M059J (cell line): ENCODE results near the gene GNMT. TPM values are rescaled to one million over a fixed set of nuclear protein-coding genes. Genes with fewer than 3 reads are reported as not detected.
"Not testable (repeated sequence)": the region's sequence is repeated elsewhere in the genome, so short reads cannot be mapped to it uniquely, and the experiment has no call there.

ENCODE experiments used
- DNase-seq: peaks from one replicate; pipeline ENCODE4 v3.0.0-alpha.2; 2012; ENCODE audit warnings: low read depth
- total RNA-seq: library from RNA; depleted of rRNA; stranded (reverse); fragments of >200 nt; shearing (Covaris generic); gene quantifications from 2 replicates; pipeline ENCODE4 v1.2.3, GENCODE V29; 2014

Gene GNMT
- total RNA-seq, 1 experiment from 2014 or later, result 0.54 TPM

- not testable (repeated sequence) for DNase-seq
These were observed 19.2 kb upstream of the GNMT start for GRCh38 chr6:42941356-42941755.

DNA sequence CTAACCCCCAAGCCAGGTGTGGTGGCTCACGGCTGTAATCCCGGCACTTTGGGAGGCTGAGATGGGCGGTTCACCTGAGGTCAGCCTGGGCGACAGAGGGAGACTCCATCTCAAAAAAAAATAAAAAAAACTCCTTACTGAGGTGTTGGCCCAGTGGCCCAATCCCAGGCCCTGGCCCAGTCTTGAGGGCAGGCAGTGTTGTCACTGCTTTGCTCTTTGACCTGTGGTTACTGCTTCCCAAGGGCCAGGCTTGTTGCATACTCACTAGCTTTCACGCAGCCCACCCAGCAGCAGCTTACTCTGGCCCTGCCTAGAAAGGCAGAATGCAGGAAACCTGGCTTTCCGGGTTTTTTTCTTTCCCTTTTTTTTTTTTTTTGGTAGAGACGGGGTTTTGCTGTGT lies 18.1 kb upstream of the GNMT start:
- no peak for DNase-seq

DNA sequence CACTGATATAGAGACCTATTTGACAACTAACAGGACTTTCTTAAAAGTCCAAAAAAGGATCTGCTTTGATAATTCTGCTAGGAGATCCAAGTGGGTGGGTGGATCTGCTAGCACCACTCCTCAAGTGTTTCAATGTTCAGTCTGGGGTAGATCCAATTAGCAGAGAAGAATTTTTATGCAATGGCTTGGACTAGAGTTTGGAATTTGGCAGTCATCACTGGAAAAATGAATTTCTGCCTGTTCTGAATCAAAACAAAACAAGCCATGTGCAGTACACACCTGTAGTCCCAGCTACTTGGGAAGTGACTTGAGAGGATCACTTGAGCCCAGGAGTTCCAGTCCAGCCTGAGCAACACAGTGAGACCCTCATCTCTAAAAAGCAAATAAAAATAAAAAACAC lies 12.6 kb upstream of the GNMT start:
- no peak for DNase-seq

GRCh38 chr6:42952389-42952788 lies 8.2 kb upstream of the GNMT start:
- no peak for DNase-seq

- DNase-seq, result not testable (repeated sequence)
These were observed 6.1 kb upstream of the GNMT start for GRCh38 chr6:42954405-42954804.

GRCh38 chr6:42958125-42958524 lies 2.4 kb upstream of the GNMT start:
- DNase-seq, result no peak

DNA sequence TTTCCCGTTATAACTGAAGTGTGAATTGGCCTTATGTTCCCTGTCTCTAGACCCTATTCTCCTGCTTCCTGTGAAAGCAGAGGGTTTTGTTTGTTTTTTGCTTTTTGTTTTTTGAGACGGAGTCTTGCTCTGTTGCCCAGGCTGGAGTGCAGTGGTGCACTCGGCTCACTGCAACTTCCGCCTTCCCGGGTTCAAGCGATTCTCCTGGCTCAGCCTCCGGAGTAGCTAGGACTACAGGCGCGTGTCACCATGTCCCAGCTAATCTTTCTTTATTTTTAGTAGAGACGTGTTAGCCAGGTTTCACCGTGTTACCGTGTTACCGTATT lies 674 bp upstream of the GNMT start:
- no peak for DNase-seq

DNA sequence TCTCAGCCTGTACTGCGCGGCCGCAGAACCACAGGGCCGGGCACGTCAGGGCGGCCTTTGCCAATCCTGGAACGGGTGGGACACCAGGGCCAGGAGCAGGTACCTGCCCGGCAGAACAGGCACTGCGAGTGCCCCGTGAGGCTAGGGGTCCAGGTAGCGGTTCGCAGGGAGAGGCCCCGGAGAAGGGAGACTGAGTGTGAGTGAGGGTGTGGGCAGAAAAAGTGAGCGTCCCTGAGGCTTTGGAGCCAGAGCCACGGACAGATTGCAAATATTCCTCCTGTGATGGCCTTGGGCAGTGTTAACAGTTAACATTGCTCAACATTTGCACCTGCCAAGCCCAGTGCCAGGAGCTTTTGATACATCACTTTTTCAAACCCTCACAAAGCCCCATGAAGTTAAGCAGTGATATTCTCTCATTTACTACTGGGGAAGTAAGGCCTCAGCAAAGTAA lies 491 bp downstream of the GNMT start:
- DNase-seq, result no peak

DNA sequence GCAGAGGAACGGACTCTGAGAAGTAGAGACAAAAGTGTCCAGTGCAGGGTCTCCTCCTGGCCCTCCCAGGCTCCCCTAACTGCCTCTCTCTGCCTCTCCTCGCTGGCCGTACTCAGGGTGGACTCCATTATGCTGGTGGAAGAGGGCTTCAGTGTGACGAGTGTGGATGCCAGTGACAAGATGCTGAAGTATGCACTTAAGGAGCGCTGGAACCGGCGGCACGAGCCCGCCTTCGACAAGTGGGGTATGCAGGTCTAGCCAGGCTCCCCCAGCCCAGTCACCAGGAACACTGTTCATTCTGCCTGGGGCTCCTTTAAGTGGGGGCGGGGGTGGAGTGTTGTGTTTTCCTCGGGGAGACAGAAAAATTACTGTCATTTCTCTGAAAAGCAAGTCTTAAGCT lies 1.5 kb downstream of the GNMT start:
- DNase-seq, result no peak

DNA sequence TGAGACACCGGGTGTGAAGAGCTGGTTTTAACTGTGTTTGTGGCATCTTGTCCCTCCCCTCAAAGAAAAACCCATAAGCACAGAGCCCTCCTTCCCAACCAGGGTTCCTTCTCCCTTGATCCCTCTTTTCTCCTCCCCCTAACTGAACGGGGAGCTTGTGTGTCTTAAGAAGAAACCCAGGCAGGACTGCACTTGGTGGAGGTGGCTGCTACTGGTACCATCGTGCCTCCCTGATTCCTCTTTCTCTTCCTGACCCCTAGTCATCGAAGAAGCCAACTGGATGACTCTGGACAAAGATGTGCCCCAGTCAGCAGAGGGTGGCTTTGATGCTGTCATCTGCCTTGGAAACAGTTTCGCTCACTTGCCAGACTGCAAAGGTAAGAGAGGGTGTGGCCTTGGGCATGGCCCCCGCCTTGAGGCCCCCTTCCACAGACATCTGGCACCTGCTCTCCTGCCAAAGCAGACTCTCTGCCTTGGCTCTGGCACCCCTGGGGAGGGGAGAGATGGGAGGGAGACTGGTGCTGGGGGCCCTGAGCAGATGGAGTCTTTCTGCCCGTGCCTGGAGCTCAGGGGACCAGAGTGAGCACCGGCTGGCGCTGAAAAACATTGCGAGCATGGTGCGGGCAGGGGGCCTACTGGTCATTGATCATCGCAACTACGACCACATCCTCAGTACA lies 2.1 kb downstream of the GNMT start:
- no peak for DNase-seq

DNA sequence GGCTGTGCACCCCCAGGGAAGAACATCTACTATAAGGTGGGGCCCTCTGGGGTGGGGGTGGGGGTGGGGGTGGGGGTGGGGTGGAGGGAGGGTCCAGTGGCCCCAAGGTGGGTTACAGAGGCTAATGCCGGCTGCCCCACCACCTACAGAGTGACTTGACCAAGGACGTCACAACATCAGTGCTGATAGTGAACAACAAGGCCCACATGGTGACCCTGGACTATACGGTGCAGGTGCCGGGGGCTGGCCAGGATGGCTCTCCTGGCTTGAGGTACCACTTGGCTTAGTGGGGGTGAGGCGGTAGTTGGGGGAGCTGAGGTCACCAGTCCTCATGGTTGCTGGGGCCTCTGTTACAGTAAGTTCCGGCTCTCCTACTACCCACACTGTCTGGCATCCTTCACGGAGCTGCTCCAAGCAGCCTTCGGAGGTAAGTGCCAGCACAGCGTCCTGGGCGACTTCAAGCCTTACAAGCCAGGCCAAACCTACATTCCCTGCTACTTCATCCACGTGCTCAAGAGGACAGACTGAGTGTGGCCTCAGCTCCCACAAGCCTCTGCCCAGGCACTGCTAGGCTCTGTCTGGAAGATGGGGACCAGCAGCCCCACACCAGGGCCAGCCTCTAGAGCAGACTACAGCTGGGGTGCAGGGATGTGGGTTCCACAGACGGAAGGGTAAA lies 2.8 kb downstream of the GNMT start:
- DNase-seq, result no peak

- peak; percentile 58 for DNase-seq
These were observed 3.5 kb downstream of the GNMT start for GRCh38 chr6:42963855-42964605.

DNA sequence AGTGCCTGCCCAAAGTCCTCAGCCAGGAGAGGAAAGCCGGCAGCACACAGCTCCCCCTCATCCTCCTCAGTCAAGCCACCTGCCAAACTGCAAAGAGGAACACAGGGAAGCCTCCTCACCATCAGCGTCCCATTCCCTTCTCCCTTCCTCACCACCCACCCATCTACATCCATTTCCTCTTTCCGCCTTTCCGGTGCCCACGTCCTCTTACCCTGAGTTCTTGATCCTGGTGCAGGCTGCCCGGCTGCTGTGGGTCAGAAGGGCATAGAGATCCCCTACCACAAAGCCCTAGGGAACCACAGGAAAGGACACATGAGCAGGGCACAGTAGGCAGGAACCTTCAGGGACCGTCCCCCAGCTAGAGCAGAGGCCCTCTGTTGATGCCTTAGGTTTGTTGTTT lies 6.0 kb downstream of the GNMT start:
- no peak for DNase-seq

GRCh38 chr6:42967228-42967627 lies 6.7 kb downstream of the GNMT start:
- DNase-seq, result no peak

GRCh38 chr6:42968126-42968701 lies 7.7 kb downstream of the GNMT start:
- DNase-seq, result no peak

- no peak for DNase-seq
These were observed 8.2 kb downstream of the GNMT start for GRCh38 chr6:42968783-42969182.

DNA sequence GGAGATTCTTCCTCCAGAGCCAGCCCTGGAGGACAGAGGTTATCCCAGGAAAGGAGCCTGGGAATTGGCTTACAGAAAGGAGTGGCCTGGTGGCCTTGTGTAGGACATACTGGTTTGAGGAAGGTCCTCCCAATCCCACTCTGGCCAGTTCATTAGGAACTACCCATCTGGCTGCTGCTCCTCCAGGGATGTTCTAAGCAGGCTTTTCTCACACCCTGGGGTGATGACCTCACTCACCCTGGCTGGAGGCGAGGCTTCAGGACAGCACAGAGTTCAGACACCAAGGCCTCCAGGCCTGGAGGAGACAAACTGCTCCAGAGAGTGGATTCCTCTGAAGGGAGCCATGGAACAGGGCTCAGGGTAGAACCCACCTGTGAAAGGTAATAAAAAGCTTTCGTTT lies 8.9 kb downstream of the GNMT start:
- DNase-seq, result no peak

GRCh38 chr6:42969934-42970333 lies 9.4 kb downstream of the GNMT start:
- no peak for DNase-seq

DNA sequence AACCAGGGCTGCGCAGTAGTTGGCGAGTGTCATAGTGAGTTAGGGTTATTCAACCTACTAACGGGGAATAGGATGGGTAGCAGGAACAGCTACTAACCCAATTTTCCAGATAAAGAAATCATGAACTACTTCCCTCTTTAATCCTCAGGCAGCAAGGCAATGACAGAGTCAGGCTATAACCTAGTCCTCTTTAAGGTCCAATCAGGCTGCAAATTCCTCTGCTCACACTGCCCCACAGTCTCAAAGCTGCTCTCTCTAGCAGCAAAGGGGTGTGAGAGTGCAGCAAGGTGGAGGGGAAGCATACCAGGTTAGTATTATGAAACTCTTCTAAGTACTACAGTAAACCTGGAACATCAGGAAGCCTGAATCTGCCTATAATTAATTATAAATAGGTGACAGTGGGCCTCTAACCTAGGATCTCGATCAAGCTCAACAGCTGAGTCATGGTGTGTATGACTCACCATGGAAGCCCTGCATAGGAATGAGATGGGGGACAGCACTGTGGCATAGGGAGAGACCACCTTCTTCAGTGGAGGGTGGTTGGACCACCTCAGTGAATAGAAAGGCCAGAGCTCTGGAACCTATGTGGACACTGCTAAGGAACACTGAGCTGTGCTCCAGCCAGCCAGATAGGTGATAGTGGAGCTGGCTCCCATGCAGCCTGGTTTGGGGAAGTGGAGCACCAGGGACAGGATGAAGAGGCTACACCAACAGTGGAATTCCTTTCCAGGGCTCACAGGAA lies 10.5 kb downstream of the GNMT start:
- DNase-seq, result peak; percentile 63

GRCh38 chr6:42971746-42972327 lies 11.3 kb downstream of the GNMT start:
- no peak for DNase-seq

DNA sequence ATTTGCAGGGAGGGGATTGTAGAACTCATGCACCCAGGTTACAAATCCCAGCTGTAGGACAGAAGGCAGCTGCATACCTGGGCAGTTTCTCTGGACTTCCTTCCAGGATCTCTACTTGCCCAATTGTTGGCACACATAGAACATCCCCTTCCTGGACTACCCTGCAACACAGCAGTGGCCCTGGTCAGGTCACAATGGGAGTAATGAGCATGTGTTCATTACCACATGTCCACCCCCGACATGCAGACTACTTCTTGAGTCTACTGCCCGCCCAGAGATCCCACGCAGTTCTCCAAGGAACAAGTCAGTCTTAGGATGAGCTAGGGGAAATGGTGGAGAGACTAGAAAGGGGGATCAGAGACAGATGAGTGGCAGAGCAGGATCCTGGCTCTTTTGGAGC lies 13.4 kb downstream of the GNMT start:
- no peak for DNase-seq
